ENCODE data around the gene NPBWR2. TPM values are rescaled to one million over a fixed set of nuclear protein-coding genes. Genes with fewer than 3 reads are reported as not detected.
A peak's percentile ranks its signal among the peaks of the same experiment; 100 is the strongest.

Gene NPBWR2
- total RNA-seq, 2 donors from 2014 or later, result not detected

- ATAC-seq, result no peak
- intact Hi-C loops (cut with DNase I, micrococcal nuclease), result no loop called here
- peak in 1 of 2 donors; percentile 15 for DNase-seq
These were observed 1.6 kb upstream of the NPBWR2 start for GRCh38 chr20:64108731-64109681.

- ATAC-seq (no peak), DNase-seq (peak in 1 of 2 donors; percentile 2)
- intact Hi-C loops (cut with DNase I, micrococcal nuclease), result no loop called here
These were observed 532 bp upstream of the NPBWR2 start for GRCh38 chr20:64107736-64108457.

- DNase-seq, result no peak
- intact Hi-C loops (cut with DNase I, micrococcal nuclease), result no loop called here
- no peak for ATAC-seq
These were observed 867 bp downstream of the NPBWR2 start for GRCh38 chr20:64106435-64106961.

- DNase-seq, result no peak
- intact Hi-C loops (cut with DNase I, micrococcal nuclease), result no loop called here
- no peak for ATAC-seq
These were observed 1.4 kb downstream of the NPBWR2 start for GRCh38 chr20:64105846-64106434.

GRCh38 chr20:64104667-64105451 lies 2.5 kb downstream of the NPBWR2 start:
- DNase-seq, result peak in 1 of 2 donors; percentile 1
- no peak for ATAC-seq

GRCh38 chr20:64103871-64104666 lies 3.3 kb downstream of the NPBWR2 start:
- ATAC-seq, result no peak
- intact Hi-C loops (cut with DNase I, micrococcal nuclease), result no loop called here
- peak in 1 of 2 donors; percentile 2 for DNase-seq

More at GRCh38 chr20:64104667-64105451, 2.5 kb downstream of the NPBWR2 start:
- intact Hi-C loops (cut with DNase I, micrococcal nuclease), result no loop called here

GRCh38 chr20:64102647-64103354 lies 4.6 kb downstream of the NPBWR2 start:
- DNase-seq, result no peak
- intact Hi-C loops (cut with DNase I, micrococcal nuclease), result no loop called here
- ATAC-seq, result no peak

GRCh38 chr20:64101731-64102621 lies 5.4 kb downstream of the NPBWR2 start:
- DNase-seq, result peak in 1 of 2 donors; percentile 62
- intact Hi-C loops (cut with DNase I, micrococcal nuclease), result no loop called here
- ATAC-seq, result peak; percentile 38

- ATAC-seq (no peak), DNase-seq (no peak)
- intact Hi-C loops (cut with DNase I, micrococcal nuclease), result no loop called here
These were observed 6.2 kb downstream of the NPBWR2 start for GRCh38 chr20:64100946-64101688.

GRCh38 chr20:64100566-64100888 lies 6.8 kb downstream of the NPBWR2 start:
- ATAC-seq (no peak), DNase-seq (no peak)
- intact Hi-C loops (cut with DNase I, micrococcal nuclease), result no loop called here

GRCh38 chr20:64099880-64100565 lies 7.3 kb downstream of the NPBWR2 start:
- ATAC-seq (no peak), DNase-seq (no peak)
- intact Hi-C loops (cut with DNase I, micrococcal nuclease), result no loop called here

GRCh38 chr20:64099086-64099786 lies 8.1 kb downstream of the NPBWR2 start:
- intact Hi-C loops (cut with DNase I, micrococcal nuclease), result no loop called here
- ATAC-seq (no peak), DNase-seq (no peak)

- no peak for ATAC-seq
These were observed 8.8 kb downstream of the NPBWR2 start for GRCh38 chr20:64098471-64099013.

GRCh38 chr20:64096535-64096934 lies 10.8 kb downstream of the NPBWR2 start:
- ATAC-seq (no peak), DNase-seq (no peak)
- intact Hi-C loops (cut with DNase I, micrococcal nuclease), result no loop called here

More at GRCh38 chr20:64098471-64099013, 8.8 kb downstream of the NPBWR2 start:
- intact Hi-C loops (cut with DNase I, micrococcal nuclease), result no loop called here
- no peak for DNase-seq

All from left colon (tissue), 2 donors.